Loucy (cell line): ENCODE results near the gene APOF.
A peak's percentile ranks its signal among the peaks of the same experiment; 100 is the strongest.

Experiments used
- H2AFZ ChIP-seq: fragments of 200-600 bp; sonication (generic); 2 replicates; pipeline ENCODE4 v1.6.0; 2016; ENCODE audit warnings: antibody characterized with exemption, mild to moderate bottlenecking, low read length, moderate library complexity
- H3F3A ChIP-seq: fragments of 200-600 bp; 2 replicates; pipeline ENCODE4 v1.6.0; 2016; ENCODE audit warnings: antibody characterized with exemption, low read depth, mild to moderate bottlenecking
- H3K27me3 ChIP-seq: fragments of 200-600 bp; sonication (generic); 2 replicates; pipeline ENCODE4 v1.6.1; 2014; ENCODE audit warnings: low read length, mild to moderate bottlenecking; ENCODE audit not compliant: insufficient read depth, poor library complexity, severe bottlenecking
- H3K36me3 ChIP-seq: fragments of 200-600 bp; sonication (generic); 2 replicates; pipeline ENCODE4 v1.6.1; 2016; ENCODE audit warnings: low read length; ENCODE audit not compliant: insufficient read depth
- H3K4me1 ChIP-seq: fragments of 200-600 bp; sonication (generic); 2 replicates; pipeline ENCODE4 v1.5.1; 2014; ENCODE audit warnings: low read length, mild to moderate bottlenecking; ENCODE audit not compliant: insufficient read depth, poor library complexity, severe bottlenecking
- H3K4me2 ChIP-seq: fragments of 200-600 bp; sonication (generic); 2 replicates; pipeline ENCODE4 v1.6.0; 2014; ENCODE audit warnings: antibody characterized with exemption, low read length, low read depth, mild to moderate bottlenecking; ENCODE audit not compliant: poor library complexity, severe bottlenecking
- H3K4me3 ChIP-seq: fragments of 200-600 bp; sonication (generic); 2 replicates; pipeline ENCODE4 v1.5.1; 2014; ENCODE audit warnings: low read length, mild to moderate bottlenecking, mixed read lengths; ENCODE audit not compliant: poor library complexity, severe bottlenecking
- H3K79me2 ChIP-seq: fragments of 200-600 bp; sonication (generic); 2 replicates; pipeline ENCODE4 v1.6.1; 2014; ENCODE audit warnings: low read length; ENCODE audit not compliant: insufficient read depth
- H3K9ac ChIP-seq: fragments of 200-600 bp; sonication (generic); 2 replicates; pipeline ENCODE4 v1.6.0; 2014; ENCODE audit warnings: mild to moderate bottlenecking, low read depth, low read length, moderate library complexity; ENCODE audit not compliant: poor library complexity, severe bottlenecking
- H3K9me2 ChIP-seq: fragments of 200-600 bp; sonication (generic); replicated peaks from 2 replicates; pipeline ENCODE4 v1.6.1; 2016; ENCODE audit warnings: low read depth, low read length, mixed read lengths
- H3K9me3 ChIP-seq: fragments of 200-600 bp; sonication (generic); 2 replicates; pipeline ENCODE4 v1.6.1; 2014; ENCODE audit warnings: mild to moderate bottlenecking, antibody characterized with exemption, low read length, low read depth; ENCODE audit not compliant: insufficient read depth
- H4K20me1 ChIP-seq: fragments of 200-600 bp; sonication (generic); 2 replicates; pipeline ENCODE4 v1.6.0; 2014; ENCODE audit warnings: antibody characterized with exemption, low read length, mild to moderate bottlenecking; ENCODE audit not compliant: insufficient read depth, poor library complexity, severe bottlenecking
- CTCF ChIP-seq: fragments of 200-600 bp; sonication (generic); conservative IDR thresholded peaks from 2 replicates; pipeline ENCODE4 v1.5.1; 2014; ENCODE audit warnings: mild to moderate bottlenecking, antibody characterized with exemption, low read length
- EZH2phosphoT487 ChIP-seq: fragments of 200-600 bp; IDR thresholded peaks from 2 replicates; pipeline ENCODE4 v1.6.1; 2018; ENCODE audit warnings: antibody characterized with exemption, mild to moderate bottlenecking, moderate library complexity, borderline replicate concordance

APOF gene

GRCh38 chr12:56389412-56389811 lies 26.8 kb upstream of the APOF start:
- H3F3A ChIP-seq: no peaks in the 10 kb centered on the region
- no peak overlapping the region for H3K9ac ChIP-seq
- no peaks in the 10 kb centered on the region for H3K36me3 ChIP-seq
- H4K20me1 ChIP-seq: no peaks in the 10 kb centered on the region
- no peak for TF ChIP-seq EZH2phosphoT487
- TF ChIP-seq CTCF: no peak
- H3K4me3 ChIP-seq: no peak overlapping the region
- H3K4me2 ChIP-seq: no peak overlapping the region
- H3K9me3 ChIP-seq: no peaks in the 10 kb centered on the region
- H3K9me2 ChIP-seq: no peaks in the 10 kb centered on the region
- H3K79me2 ChIP-seq: no peaks in the 10 kb centered on the region
- no peaks in the 10 kb centered on the region for H3K27me3 ChIP-seq
- H2AFZ ChIP-seq: peak overlapping the region; percentile 72; the same call in 1 of the 2 replicates
- H3K4me1 ChIP-seq: no peaks in the 10 kb centered on the region

- no peaks in the 10 kb centered on the region for H3K9me2 ChIP-seq
- H3K4me2 ChIP-seq: no peak overlapping the region
- no peaks in the 10 kb centered on the region for H4K20me1 ChIP-seq
- no peaks in the 10 kb centered on the region for H3F3A ChIP-seq
- H2AFZ ChIP-seq: no peak overlapping the region
- no peaks in the 10 kb centered on the region for H3K4me1 ChIP-seq
- H3K79me2 ChIP-seq: no peaks in the 10 kb centered on the region
- H3K36me3 ChIP-seq: no peaks in the 10 kb centered on the region
- TF ChIP-seq EZH2phosphoT487 (no peak), CTCF (no peak)
- H3K27me3 ChIP-seq: no peaks in the 10 kb centered on the region
- no peak overlapping the region for H3K4me3 ChIP-seq
- H3K9ac ChIP-seq: no peak overlapping the region
- H3K9me3 ChIP-seq: no peaks in the 10 kb centered on the region
Measured at GRCh38 chr12:56387152-56387736, 24.6 kb upstream of the APOF start.

GRCh38 chr12:56385873-56386272 lies 23.2 kb upstream of the APOF start:
- no peaks in the 10 kb centered on the region for H3K27me3 ChIP-seq
- no peak overlapping the region for H3K4me2 ChIP-seq
- TF ChIP-seq EZH2phosphoT487 (no peak), CTCF (no peak)
- no peak overlapping the region for H3K4me3 ChIP-seq
- H3K9ac ChIP-seq: no peak overlapping the region
- no peaks in the 10 kb centered on the region for H3K79me2 ChIP-seq
- no peaks in the 10 kb centered on the region for H4K20me1 ChIP-seq
- H2AFZ ChIP-seq: no peak overlapping the region
- H3K9me2 ChIP-seq: no peaks in the 10 kb centered on the region
- no peaks in the 10 kb centered on the region for H3K36me3 ChIP-seq
- no peaks in the 10 kb centered on the region for H3F3A ChIP-seq
- no peaks in the 10 kb centered on the region for H3K9me3 ChIP-seq
- no peaks in the 10 kb centered on the region for H3K4me1 ChIP-seq
